ENCODE results near the gene PTGFR. TPM values are rescaled to one million over a fixed set of nuclear protein-coding genes. Genes with fewer than 3 reads are reported as not detected.
A peak's percentile ranks its signal among the peaks of the same experiment; 100 is the strongest.

Gene PTGFR
- total RNA-seq, 1 donor from 2014 or later = not detected

DNA sequence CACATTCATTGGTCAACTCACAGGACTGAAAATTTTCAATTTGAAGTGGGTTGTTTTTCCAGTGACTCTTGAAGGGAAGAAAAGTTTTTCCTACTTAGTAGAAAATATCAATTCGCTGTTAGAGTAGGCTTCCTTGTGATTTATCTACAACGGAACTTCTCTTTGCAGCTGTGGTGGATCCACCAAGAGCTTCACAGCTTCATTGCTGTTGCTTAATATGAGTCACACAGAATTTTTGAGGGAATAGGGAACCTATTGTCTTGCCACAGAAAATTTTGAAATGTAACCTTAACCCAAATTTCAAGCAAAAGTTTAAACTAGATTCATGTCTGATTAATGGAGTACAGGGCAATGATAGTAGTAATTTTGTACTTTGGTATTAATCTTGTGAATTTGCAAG lies 71.1 kb downstream of the PTGFR start:
- H3K36me3 Mint-ChIP-seq = no peaks in the 10 kb centered on the region
- Histone ChIP-seq H2AFZ (replicated peaks) (no peak overlapping the region), H3K4me3 (no peak overlapping the region), H3K27me3 (no peaks in the 10 kb centered on the region), H3K4me2 (no peak overlapping the region), H3K4me1 (no peaks in the 10 kb centered on the region), H3K27ac (no peak overlapping the region), H4K20me1 (ENCODE audit: low read depth) (no peaks in the 10 kb centered on the region), H3K9me3 (ENCODE audit: low read depth) (no peaks in the 10 kb centered on the region), H3K36me3 (no peaks in the 10 kb centered on the region), H3F3A (ENCODE audit: low read depth) (no peaks in the 10 kb centered on the region), H3K79me2 (ENCODE audit: low read depth) (no peaks in the 10 kb centered on the region), H3K9ac (no peak overlapping the region)
- no peak for TF ChIP-seq EZH2 (IDR thresholded peaks at IDR 0.05)
- TF ChIP-seq, protein P1, sequence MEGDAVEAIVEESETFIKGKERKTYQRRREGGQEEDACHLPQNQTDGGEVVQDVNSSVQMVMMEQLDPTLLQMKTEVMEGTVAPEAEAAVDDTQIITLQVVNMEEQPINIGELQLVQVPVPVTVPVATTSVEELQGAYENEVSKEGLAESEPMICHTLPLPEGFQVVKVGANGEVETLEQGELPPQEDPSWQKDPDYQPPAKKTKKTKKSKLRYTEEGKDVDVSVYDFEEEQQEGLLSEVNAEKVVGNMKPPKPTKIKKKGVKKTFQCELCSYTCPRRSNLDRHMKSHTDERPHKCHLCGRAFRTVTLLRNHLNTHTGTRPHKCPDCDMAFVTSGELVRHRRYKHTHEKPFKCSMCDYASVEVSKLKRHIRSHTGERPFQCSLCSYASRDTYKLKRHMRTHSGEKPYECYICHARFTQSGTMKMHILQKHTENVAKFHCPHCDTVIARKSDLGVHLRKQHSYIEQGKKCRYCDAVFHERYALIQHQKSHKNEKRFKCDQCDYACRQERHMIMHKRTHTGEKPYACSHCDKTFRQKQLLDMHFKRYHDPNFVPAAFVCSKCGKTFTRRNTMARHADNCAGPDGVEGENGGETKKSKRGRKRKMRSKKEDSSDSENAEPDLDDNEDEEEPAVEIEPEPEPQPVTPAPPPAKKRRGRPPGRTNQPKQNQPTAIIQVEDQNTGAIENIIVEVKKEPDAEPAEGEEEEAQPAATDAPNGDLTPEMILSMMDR (IDR thresholded peaks at IDR 0.05) = no peak
- TF ChIP-seq EZH2phosphoT487 (IDR thresholded peaks at IDR 0.05) = no peak
- no peaks in the 10 kb centered on the region for H3K9me3 Mint-ChIP-seq
- H3K4me3 Mint-ChIP-seq = no peak overlapping the region
- no peak overlapping the region for H3K27ac Mint-ChIP-seq
- no peaks in the 10 kb centered on the region for H3K4me1 Mint-ChIP-seq
- H3K27me3 Mint-ChIP-seq (ENCODE audit: insufficient read depth, low read depth) = no peaks in the 10 kb centered on the region
- no peak for DNase-seq (ENCODE audit: low spot score)

DNA sequence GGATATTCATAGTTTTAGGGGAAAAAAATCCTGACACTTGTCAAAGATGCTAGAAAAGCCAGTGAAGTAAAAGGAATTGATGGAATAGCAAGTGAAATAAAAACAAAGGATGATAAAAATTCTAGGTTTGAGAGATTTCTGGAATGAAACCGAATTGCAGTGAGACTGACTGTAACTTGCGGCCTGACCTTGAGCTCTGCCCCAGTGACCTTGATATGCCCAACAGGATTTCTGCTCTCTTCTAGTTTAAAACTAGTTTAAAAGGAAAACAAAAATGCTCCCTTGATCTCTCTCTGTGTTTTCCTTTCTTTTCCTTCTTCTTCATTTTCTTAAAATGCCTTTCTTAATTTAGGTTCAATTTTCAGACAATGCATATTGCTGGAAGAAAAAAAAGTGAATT lies 74.6 kb downstream of the PTGFR start:
- H3K27me3 Mint-ChIP-seq (ENCODE audit: insufficient read depth, low read depth) = no peaks in the 10 kb centered on the region
- Histone ChIP-seq H3K27ac (no peak overlapping the region), H3K79me2 (ENCODE audit: low read depth) (no peaks in the 10 kb centered on the region), H3K27me3 (no peaks in the 10 kb centered on the region), H2AFZ (replicated peaks) (no peak overlapping the region), H3K4me2 (no peak overlapping the region), H3K36me3 (no peaks in the 10 kb centered on the region), H3K9ac (no peak overlapping the region), H4K20me1 (ENCODE audit: low read depth) (no peaks in the 10 kb centered on the region), H3F3A (ENCODE audit: low read depth) (no peaks in the 10 kb centered on the region), H3K9me3 (ENCODE audit: low read depth) (no peaks in the 10 kb centered on the region), H3K4me3 (no peak overlapping the region), H3K4me1 (no peaks in the 10 kb centered on the region)
- no peak for TF ChIP-seq EZH2 (IDR thresholded peaks at IDR 0.05)
- TF ChIP-seq, protein P1 (IDR thresholded peaks at IDR 0.05) = no peak
- TF ChIP-seq EZH2phosphoT487 (IDR thresholded peaks at IDR 0.05) = no peak
- no peak for DNase-seq (ENCODE audit: low spot score)
- no peaks in the 10 kb centered on the region for H3K9me3 Mint-ChIP-seq
- H3K27ac Mint-ChIP-seq = no peak overlapping the region
- H3K4me1 Mint-ChIP-seq = no peaks in the 10 kb centered on the region
- no peak overlapping the region for H3K4me3 Mint-ChIP-seq
- no peaks in the 10 kb centered on the region for H3K36me3 Mint-ChIP-seq

DNA sequence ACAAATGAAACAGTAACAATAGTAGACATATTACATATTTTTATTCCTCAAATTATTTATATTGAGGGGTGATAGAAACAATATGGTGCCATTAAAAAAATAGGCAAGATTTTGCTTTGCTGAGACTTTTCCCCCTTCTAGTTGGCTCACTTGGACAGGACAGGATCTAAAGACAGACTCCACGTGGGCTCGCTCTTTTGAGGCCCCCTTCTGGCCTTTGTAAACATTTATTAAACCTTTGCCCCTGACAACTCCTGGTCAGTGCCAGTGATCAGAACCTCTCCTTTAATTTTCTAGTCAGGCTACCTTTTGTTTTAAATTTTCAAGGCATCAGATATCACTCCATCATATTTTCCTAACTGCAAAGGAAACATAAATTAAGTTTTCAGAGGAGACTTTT lies 79.8 kb downstream of the PTGFR start:
- Histone ChIP-seq H3K36me3 (no peaks in the 10 kb centered on the region), H4K20me1 (ENCODE audit: low read depth) (no peaks in the 10 kb centered on the region), H3K4me2 (no peak overlapping the region), H2AFZ (replicated peaks) (no peak overlapping the region), H3K9ac (no peak overlapping the region), H3K4me3 (no peak overlapping the region), H3K79me2 (ENCODE audit: low read depth) (no peaks in the 10 kb centered on the region), H3K9me3 (ENCODE audit: low read depth) (no peaks in the 10 kb centered on the region), H3K27me3 (no peaks in the 10 kb centered on the region), H3K4me1 (no peaks in the 10 kb centered on the region), H3K27ac (no peak overlapping the region), H3F3A (ENCODE audit: low read depth) (no peaks in the 10 kb centered on the region)
- Mint-ChIP-seq H3K4me1 (no peaks in the 10 kb centered on the region), H3K4me3 (no peak overlapping the region), H3K27ac (no peak overlapping the region), H3K36me3 (no peaks in the 10 kb centered on the region), H3K27me3 (ENCODE audit: insufficient read depth, low read depth) (no peaks in the 10 kb centered on the region), H3K9me3 (no peaks in the 10 kb centered on the region)
- no peak for TF ChIP-seq EZH2phosphoT487 (IDR thresholded peaks at IDR 0.05)
- TF ChIP-seq, protein P1 (IDR thresholded peaks at IDR 0.05) = peak; percentile 27
- TF ChIP-seq EZH2 (IDR thresholded peaks at IDR 0.05) = no peak
- DNase-seq (ENCODE audit: low spot score) = no peak
